Fibroblast of lung (primary cell): ENCODE data around the gene ACOXL. TPM values are rescaled to one million over a fixed set of nuclear protein-coding genes. Genes with fewer than 3 reads are reported as not detected.

Experiments used
- DNase-seq, 2 donors: peaks; one replicate each; pipeline versions ENCODE4 v3.0.0 to v3.0.0-alpha.2; 2010; ENCODE audit warnings: low read depth in 2 of 2
- H2AFZ ChIP-seq: 2 replicates; pipeline ENCODE4 v1.5.1; 2012; ENCODE audit warnings: low read length, control low read depth, inconsistent platforms
- H3K27ac ChIP-seq: 2 replicates; pipeline ENCODE4 v1.5.1; 2011; ENCODE audit warnings: low read length, control low read depth; ENCODE audit not compliant: insufficient read depth
- H3K27me3 ChIP-seq: 2 replicates; pipeline ENCODE4 v1.5.1; 2011; ENCODE audit warnings: mild to moderate bottlenecking, low read length; ENCODE audit not compliant: control insufficient read depth, insufficient read depth
- H3K36me3 ChIP-seq: 2 replicates; pipeline ENCODE4 v1.5.1; 2011; ENCODE audit warnings: low read length; ENCODE audit not compliant: control insufficient read depth, insufficient read depth
- H3K4me1 ChIP-seq: 2 replicates; pipeline ENCODE4 v1.5.1; 2011; ENCODE audit warnings: low read length; ENCODE audit not compliant: control insufficient read depth, insufficient read depth; ENCODE audit errors: extremely low read depth
- H3K4me2 ChIP-seq: 2 replicates; pipeline ENCODE4 v1.5.1; 2011; ENCODE audit warnings: low read length, control low read depth; ENCODE audit not compliant: insufficient read depth; ENCODE audit errors: extremely low read depth
- H3K4me3 ChIP-seq, 4 experiments: fragments of 200-600 bp in 1 of 4; sonication (generic) in 1 of 4; replicated peaks in 1 of 4; 2 replicates each; pipeline ENCODE4 v1.5.1; 2011 to 2016; ENCODE audit warnings: low read length in 4 of 4, low read depth in 3 of 4, mild to moderate bottlenecking in 3 of 4, control low read depth in 2 of 4, inconsistent platforms in 1 of 4, mixed read lengths in 1 of 4; ENCODE audit not compliant: insufficient read depth in 1 of 4; ENCODE audit errors: control extremely low read depth in 1 of 4
- H3K79me2 ChIP-seq: 2 replicates; pipeline ENCODE4 v1.5.1; 2012; ENCODE audit warnings: mild to moderate bottlenecking, low read length, inconsistent platforms; ENCODE audit not compliant: control insufficient read depth, insufficient read depth
- H3K9ac ChIP-seq: 2 replicates; pipeline ENCODE4 v1.5.1; 2011; ENCODE audit warnings: mild to moderate bottlenecking, low read length, control low read depth; ENCODE audit not compliant: insufficient read depth
- H3K9me3 ChIP-seq: 2 replicates; pipeline ENCODE4 v1.5.1; 2012; ENCODE audit warnings: low read depth, low read length; ENCODE audit not compliant: control insufficient read depth, insufficient read depth
- H4K20me1 ChIP-seq: 2 replicates; pipeline ENCODE4 v1.5.1; 2011; ENCODE audit warnings: low read length; ENCODE audit not compliant: control insufficient read depth, insufficient read depth; ENCODE audit errors: extremely low read depth
- CTCF ChIP-seq, 2 donors: IDR thresholded peaks in 1 of 2; conservative IDR thresholded peaks in 1 of 2; 1 replicate in 1 of 2; 2 replicates in 1 of 2; pipeline ENCODE4 v1.5.1; 2011 to 2012; ENCODE audit warnings: low read length in 2 of 2, control low read depth in 1 of 2, inconsistent platforms in 1 of 2, low read depth in 1 of 2, mild to moderate bottlenecking in 1 of 2
- EZH2 ChIP-seq: IDR thresholded peaks from 2 replicates; pipeline ENCODE4 v1.5.1; 2012; ENCODE audit warnings: low read length, control low read depth, mild to moderate bottlenecking; ENCODE audit errors: missing control alignments
- polyA plus RNA-seq, 2 donors: library from polyadenylated mRNA; depleted of rRNA in 1 of 2; stranded (reverse) in 1 of 2; unstranded in 1 of 2; fragments of >200 nt; gene quantifications; 2 replicates each; pipeline ENCODE4 v1.2.1, GENCODE V29; 2011 to 2012; ENCODE audit warnings: missing spikeins in 1 of 2
- total RNA-seq: library from RNA; depleted of rRNA; stranded (reverse); fragments of >200 nt; gene quantifications from 2 replicates; pipeline ENCODE4 v1.2.1, GENCODE V29; 2014

Gene ACOXL
- total and polyA plus RNA-seq, 2 donors (not counting 1 experiment from before 2014, with no cell fraction given) = not detected

GRCh38 chr2:110852051-110852450 lies 119.7 kb downstream of the ACOXL start:
- Histone ChIP-seq H3K9me3 (no peaks in the 10 kb centered on the region), H3K27me3 (peaks cover 12% of the 10 kb centered on the region), H3K36me3 (no peaks in the 10 kb centered on the region), H3K9ac (no peak overlapping the region), H3K4me2 (no peak overlapping the region), H2AFZ (no peak overlapping the region), H3K4me1 (no peaks in the 10 kb centered on the region), H3K4me3 (no peak overlapping the region), H4K20me1 (no peaks in the 10 kb centered on the region), H3K79me2 (no peaks in the 10 kb centered on the region), H3K27ac (no peak overlapping the region)
- no peak for DNase-seq
- TF ChIP-seq CTCF (conservative IDR thresholded peaks at IDR 0.05 in 1 of 2, IDR thresholded peaks at IDR 0.05 in 1 of 2; ENCODE audit: low read depth in 1 of 2, low read length in 2 of 2) = no peak

GRCh38 chr2:110852541-110853263 lies 120.3 kb downstream of the ACOXL start:
- no peaks in the 10 kb centered on the region for H3K9me3 ChIP-seq
- H3K27ac ChIP-seq = no peak overlapping the region
- no peak overlapping the region for H3K9ac ChIP-seq
- H4K20me1 ChIP-seq = no peaks in the 10 kb centered on the region
- H3K4me2 ChIP-seq = no peak overlapping the region
- DNase-seq = no peak
- H3K4me1 ChIP-seq = no peaks in the 10 kb centered on the region
- peaks cover 6% of the 10 kb centered on the region for H3K27me3 ChIP-seq
- no peak for TF ChIP-seq CTCF (conservative IDR thresholded peaks at IDR 0.05 in 1 of 2, IDR thresholded peaks at IDR 0.05 in 1 of 2; ENCODE audit: low read depth in 1 of 2, low read length in 2 of 2)
- no peak for TF ChIP-seq EZH2
- H3K79me2 ChIP-seq = no peaks in the 10 kb centered on the region
- no peak overlapping the region for H2AFZ ChIP-seq
- H3K36me3 ChIP-seq = no peaks in the 10 kb centered on the region
- no peak overlapping the region for H3K4me3 ChIP-seq

GRCh38 chr2:110853516-110853915 lies 121.1 kb downstream of the ACOXL start:
- Histone ChIP-seq H3K9me3 (no peaks in the 10 kb centered on the region), H3K79me2 (no peaks in the 10 kb centered on the region), H3K4me3 (no peak overlapping the region), H3K27ac (no peak overlapping the region), H3K36me3 (no peaks in the 10 kb centered on the region), H2AFZ (no peak overlapping the region), H3K4me1 (no peaks in the 10 kb centered on the region), H4K20me1 (no peaks in the 10 kb centered on the region), H3K9ac (no peak overlapping the region), H3K4me2 (no peak overlapping the region), H3K27me3 (peaks cover 3% of the 10 kb centered on the region)
- TF ChIP-seq EZH2 = no peak
- peak; percentile 39 to 69 for TF ChIP-seq CTCF (conservative IDR thresholded peaks at IDR 0.05 in 1 of 2, IDR thresholded peaks at IDR 0.05 in 1 of 2; ENCODE audit: low read depth in 1 of 2, low read length in 2 of 2)
- peak; percentile 7 to 8 for DNase-seq
